H9 (cell line): ENCODE measurements around the gene LTBP2. TPM values are rescaled to one million over a fixed set of nuclear protein-coding genes. Genes with fewer than 3 reads are reported as not detected.

Experiments
- DNase-seq: peaks from one replicate; pipeline ENCODE4 v3.0.0-alpha.2; 2017
- H2AFZ ChIP-seq: one replicate; pipeline ENCODE4 v1.6.1; 2013; ENCODE audit warnings: mild to moderate bottlenecking, low read length, control low read depth, moderate library complexity
- H2AK5ac ChIP-seq: 2 replicates; pipeline ENCODE4 v1.6.1; 2013; ENCODE audit warnings: low read length, control low read depth, mixed read lengths; ENCODE audit not compliant: insufficient read length
- H2BK120ac ChIP-seq: one replicate; pipeline ENCODE4 v1.6.1; 2013; ENCODE audit warnings: low read depth, mild to moderate bottlenecking, low read length, control low read depth, inconsistent platforms; ENCODE audit not compliant: poor library complexity, severe bottlenecking
- H2BK12ac ChIP-seq: 2 replicates; pipeline ENCODE4 v1.6.1; 2013; ENCODE audit warnings: low read length, control low read depth, mixed read lengths, low read depth; ENCODE audit not compliant: insufficient read length
- H2BK15ac ChIP-seq: 2 replicates; pipeline ENCODE4 v1.6.1; 2013; ENCODE audit warnings: low read depth, low read length, control low read depth
- H2BK20ac ChIP-seq: one replicate; pipeline ENCODE4 v1.6.1; 2013; ENCODE audit warnings: low read depth, mild to moderate bottlenecking, low read length, control low read depth, inconsistent platforms; ENCODE audit not compliant: poor library complexity, severe bottlenecking
- H2BK5ac ChIP-seq: 2 replicates; pipeline ENCODE4 v1.6.1; 2013; ENCODE audit warnings: low read length, control low read depth, mixed read lengths; ENCODE audit not compliant: insufficient read length
- H3K14ac ChIP-seq: 2 replicates; pipeline ENCODE4 v1.6.1; 2013; ENCODE audit warnings: low read length, control low read depth; ENCODE audit not compliant: insufficient read depth
- H3K18ac ChIP-seq: 2 replicates; pipeline ENCODE4 v1.6.1; 2013; ENCODE audit warnings: low read depth, mild to moderate bottlenecking, mixed read lengths, low read length, control low read depth; ENCODE audit not compliant: insufficient read length
- H3K23ac ChIP-seq: 2 replicates; pipeline ENCODE4 v1.6.1; 2013; ENCODE audit warnings: low read length, control low read depth, mixed read lengths, low read depth; ENCODE audit not compliant: insufficient read length
- H3K23me2 ChIP-seq: 2 replicates; pipeline ENCODE4 v1.6.1; 2013; ENCODE audit warnings: low read depth, mild to moderate bottlenecking, mixed read lengths, low read length, control low read depth; ENCODE audit not compliant: insufficient read length, poor library complexity, severe bottlenecking
- H3K27ac ChIP-seq: 2 replicates; pipeline ENCODE4 v1.5.1; 2013; ENCODE audit warnings: low read length, control low read depth, mixed read lengths, low read depth; ENCODE audit not compliant: insufficient read length
- H3K27me3 ChIP-seq: 2 replicates; pipeline ENCODE4 v1.6.1; 2013; ENCODE audit warnings: low read length, control low read depth, inconsistent platforms; ENCODE audit not compliant: insufficient read depth
- H3K4ac ChIP-seq: 2 replicates; pipeline ENCODE4 v1.6.1; 2013; ENCODE audit warnings: low read depth, mild to moderate bottlenecking, control low read depth, inconsistent platforms, low read length, moderate library complexity
- H3K4me1 ChIP-seq: 2 replicates; pipeline ENCODE4 v1.6.1; 2013; ENCODE audit warnings: low read length, control low read depth, inconsistent platforms; ENCODE audit not compliant: insufficient read depth
- H3K4me2 ChIP-seq: 2 replicates; pipeline ENCODE4 v1.6.1; 2013; ENCODE audit warnings: low read length, control low read depth, mixed read lengths; ENCODE audit not compliant: insufficient read length, insufficient read depth
- H3K56ac ChIP-seq: 2 replicates; pipeline ENCODE4 v1.6.1; 2013; ENCODE audit warnings: low read depth, mild to moderate bottlenecking, mixed read lengths, low read length, control low read depth; ENCODE audit not compliant: insufficient read length
- H3K79me1 ChIP-seq: 2 replicates; pipeline ENCODE4 v1.6.1; 2013; ENCODE audit warnings: low read depth, mild to moderate bottlenecking, moderate library complexity, low read length, control low read depth, inconsistent platforms; ENCODE audit not compliant: insufficient read depth, poor library complexity, severe bottlenecking
- H3K79me2 ChIP-seq: 2 replicates; pipeline ENCODE4 v1.6.1; 2013; ENCODE audit warnings: low read length, control low read depth, inconsistent platforms; ENCODE audit not compliant: insufficient read depth
- H3K9ac ChIP-seq: 2 replicates; pipeline ENCODE4 v1.6.1; 2013; ENCODE audit warnings: low read length, control low read depth, mixed read lengths; ENCODE audit not compliant: insufficient read length; ENCODE audit errors: extremely low read depth
- H3K9me3 ChIP-seq: one replicate; pipeline ENCODE4 v1.6.1; 2013; ENCODE audit warnings: low read depth, low read length, inconsistent platforms; ENCODE audit not compliant: control insufficient read depth
- H3T11ph ChIP-seq: one replicate; pipeline ENCODE4 v1.6.1; 2013; ENCODE audit warnings: mild to moderate bottlenecking, low read length, control low read depth, inconsistent platforms
- H4K20me1 ChIP-seq: one replicate; pipeline ENCODE4 v1.6.1; 2013; ENCODE audit not compliant: control insufficient read depth, insufficient read length, insufficient read depth
- H4K5ac ChIP-seq: 2 replicates; pipeline ENCODE4 v1.6.1; 2013; ENCODE audit warnings: low read depth, mild to moderate bottlenecking, mixed read lengths, low read length, control low read depth; ENCODE audit not compliant: insufficient read length
- H4K8ac ChIP-seq: replicated peaks from 2 replicates; pipeline ENCODE4 v1.6.1; 2013; ENCODE audit warnings: low read length, control low read depth, mixed read lengths, low read depth; ENCODE audit not compliant: insufficient read length
- H4K91ac ChIP-seq: 2 replicates; pipeline ENCODE4 v1.6.1; 2013; ENCODE audit warnings: low read depth, mild to moderate bottlenecking, moderate library complexity, mixed read lengths, low read length, control low read depth; ENCODE audit not compliant: insufficient read length
- H3K27ac Mint-ChIP-seq, 3 experiments: 2 replicates in 2 of 3; 3 replicates in 1 of 3; pipeline ENCODE4 v1.8.0; 2020 to 2021; ENCODE audit warnings: mixed read lengths in 3 of 3, mild to moderate bottlenecking in 1 of 3, moderate library complexity in 1 of 3
- H3K27me3 Mint-ChIP-seq: 2 replicates; pipeline ENCODE4 v1.8.0; 2021; ENCODE audit warnings: low read depth, mild to moderate bottlenecking, moderate library complexity, mixed read lengths
- H3K36me3 Mint-ChIP-seq, 3 experiments: 2 replicates in 2 of 3; 3 replicates in 1 of 3; pipeline ENCODE4 v1.8.0; 2020 to 2021; ENCODE audit warnings: low read depth in 3 of 3, mixed read lengths in 3 of 3; ENCODE audit not compliant: insufficient read depth in 1 of 3
- H3K4me1 Mint-ChIP-seq, 2 experiments: 2 replicates each; pipeline ENCODE4 v1.8.0; 2020; ENCODE audit warnings: mixed read lengths in 2 of 2
- H3K4me3 Mint-ChIP-seq, 2 experiments: 2 replicates in 1 of 2; 3 replicates in 1 of 2; pipeline ENCODE4 v1.8.0; 2020 to 2021; ENCODE audit warnings: mild to moderate bottlenecking in 2 of 2, mixed read lengths in 2 of 2, moderate library complexity in 1 of 2
- H3K9me3 Mint-ChIP-seq, 2 experiments: 2 replicates in 1 of 2; 3 replicates in 1 of 2; pipeline ENCODE4 v1.8.0; 2020; ENCODE audit warnings: mild to moderate bottlenecking in 2 of 2, mixed read lengths in 2 of 2, moderate library complexity in 1 of 2
- CTCF ChIP-seq: fragments of 200-600 bp; sonication (generic); conservative IDR thresholded peaks from 3 replicates; pipeline ENCODE4 v1.8.0; 2021; ENCODE audit warnings: antibody characterized with exemption, mild to moderate bottlenecking
- WGBS: extraction: QIAGEN DNeasy Blood & Tissue Kit; methylation state at CpG from one replicate; pipeline ENCODE4 v1.1.7; 2013; ENCODE audit warnings: missing lambda C conversion rate, low lambda C conversion rate, mixed read lengths; ENCODE audit not compliant: insufficient read length; ENCODE audit errors: extremely low coverage; 5-methylcytosine and 5-hydroxymethylcytosine counted together
- total RNA-seq: library from RNA; stranded (reverse); gene quantifications from 2 replicates; pipeline ENCODE4 v1.2.1, GENCODE V29; 2021

LTBP2 gene
- total RNA-seq, 1 experiment from 2014 or later, result 0.77 TPM

GRCh38 chr14:74635847-74636246 lies 23.8 kb upstream of the LTBP2 start:
- H3K23ac ChIP-seq, result no peak overlapping the region
- H3K4me1 ChIP-seq, result no peaks in the 10 kb centered on the region
- H2BK5ac ChIP-seq, result no peak overlapping the region
- no peak overlapping the region for H2BK20ac ChIP-seq
- DNase-seq, result no peak
- no peak overlapping the region for H3K4me2 ChIP-seq
- H3T11ph ChIP-seq, result no peak overlapping the region
- Mint-ChIP-seq H3K27ac (no peak overlapping the region; a peak in 1 of 7 replicates), H3K9me3 (no peaks in the 10 kb centered on the region), H3K27me3 (no peaks in the 10 kb centered on the region), H3K4me1 (peaks cover 29 to 47% of the 10 kb centered on the region in 2 experiments), H3K4me3 (no peak overlapping the region), H3K36me3 (no peaks in the 10 kb centered on the region)
- no peak overlapping the region for H3K9ac ChIP-seq
- no peak overlapping the region for H4K8ac ChIP-seq
- H3K56ac ChIP-seq, result no peak overlapping the region
- TF ChIP-seq CTCF, result no peak
- H2BK120ac ChIP-seq, result no peak overlapping the region
- no peak overlapping the region for H2AK5ac ChIP-seq
- H2BK12ac ChIP-seq, result no peak overlapping the region
- H3K27me3 ChIP-seq, result no peaks in the 10 kb centered on the region
- no peaks in the 10 kb centered on the region for H4K20me1 ChIP-seq
- no peak overlapping the region for H3K4ac ChIP-seq
- WGBS, result no CpG with 5 or more reads among the region's 3 CpGs
- H3K9me3 ChIP-seq, result no peaks in the 10 kb centered on the region
- H4K5ac ChIP-seq, result no peak overlapping the region
- no peak overlapping the region for H2BK15ac ChIP-seq
- H3K79me1 ChIP-seq, result no peaks in the 10 kb centered on the region
- H3K18ac ChIP-seq, result no peak overlapping the region
- no peak overlapping the region for H2AFZ ChIP-seq
- no peaks in the 10 kb centered on the region for H3K79me2 ChIP-seq
- no peaks in the 10 kb centered on the region for H3K23me2 ChIP-seq
- H4K91ac ChIP-seq, result no peak overlapping the region
- no peak overlapping the region for H3K27ac ChIP-seq
- no peak overlapping the region for H3K14ac ChIP-seq
